Tibial nerve (tissue), 4 donors: Measurements from ENCODE around the gene TRAPPC13. TPM values are rescaled to one million over a fixed set of nuclear protein-coding genes. Genes with fewer than 3 reads are reported as not detected.
"Not testable (repeated sequence)": the region's sequence is repeated elsewhere in the genome, so short reads cannot be mapped to it uniquely, and the experiment has no call there.

Experiments used
- DNase-seq, 2 donors: peaks; one replicate each; pipeline ENCODE4 v3.0.0-alpha.2; 2019; ENCODE audit warnings: low spot score in 2 of 2
- H3K27ac ChIP-seq, 4 donors: fragments of 200-600 bp; sonication (generic) in 3 of 4; one replicate each; pipeline ENCODE4 v1.5.1; 2017 to 2019; ENCODE audit warnings: mild to moderate bottlenecking in 1 of 4
- H3K27me3 ChIP-seq, 2 donors: fragments of 200-600 bp; sonication (generic) in 1 of 2; one replicate each; pipeline versions ENCODE4 v1.5.1 to v1.6.0; 2017 to 2019
- H3K36me3 ChIP-seq, 3 donors: fragments of 200-600 bp; sonication (generic); one replicate each; pipeline ENCODE4 v1.5.1; 2018 to 2019
- H3K4me1 ChIP-seq, 4 donors: fragments of 200-600 bp; sonication (generic) in 3 of 4; one replicate each; pipeline ENCODE4 v1.5.1; 2017 to 2019
- H3K4me3 ChIP-seq, 4 donors: fragments of 200-600 bp; sonication (generic) in 3 of 4; one replicate each; pipeline ENCODE4 v1.5.1; 2017 to 2019; ENCODE audit warnings: mild to moderate bottlenecking in 1 of 4, moderate library complexity in 1 of 4
- H3K9me3 ChIP-seq, 4 donors: fragments of 200-600 bp; sonication (generic) in 3 of 4; one replicate each; pipeline ENCODE4 v1.5.1; 2017 to 2019
- CTCF ChIP-seq, 5 experiments: fragments of 200-600 bp in 3 of 5; fragments of 450-650 bp in 2 of 5; sonication (generic) in 3 of 5; IDR thresholded peaks; one replicate each; pipeline ENCODE4 v1.5.1; 2016 to 2019; ENCODE audit warnings: antibody characterized with exemption in 5 of 5, mild to moderate bottlenecking in 3 of 5, moderate library complexity in 2 of 5
- EP300 ChIP-seq, 2 donors: sonication (generic); formaldehyde crosslinking; IDR thresholded peaks; one replicate each; pipeline ENCODE4 v1.6.1; 2017; ENCODE audit warnings: antibody characterized with exemption in 2 of 2, mild to moderate bottlenecking in 1 of 2
- POLR2A ChIP-seq, 2 donors: fragments of 450-650 bp; IDR thresholded peaks; one replicate each; pipeline ENCODE4 v1.6.1; 2017; ENCODE audit warnings: antibody characterized with exemption in 2 of 2, mild to moderate bottlenecking in 2 of 2, moderate library complexity in 2 of 2
- WGBS, 2 donors: methylation state at CpG; one replicate each; pipeline ENCODE4 v1.1.5; 2018; 5-methylcytosine and 5-hydroxymethylcytosine counted together
- total RNA-seq, 4 donors: library from RNA; depleted of rRNA; stranded (reverse); fragments of >200 nt; gene quantifications; one replicate each; pipeline ENCODE4 v1.1.0, GENCODE V29; 2016

TRAPPC13 gene
- total RNA-seq: 10 to 100 TPM; 10.8 to 56.4 (median 24.4) TPM

GRCh38 chr5:65624571-65625555 lies at the start of gene TRAPPC13, which contains the start of gene SHLD3:
Gene TRAPPC13, plus strand, starts transcription at chr5:65625027. Its CDS starts 34 bp downstream, at chr5:65625061.
Gene SHLD3, plus strand, starts transcription at chr5:65625027. Its CDS starts 4,561 bp downstream, at chr5:65629588.
- Histone ChIP-seq H3K4me3 (peak within 1 kb of the TSS; percentile 72 to 96 (median 84)), H3K27ac (peak within 1 kb of the TSS; percentile 66 to 93 (median 83)), H3K9me3 (no peaks in the 10 kb centered on the region), H3K27me3 (no peaks in the 10 kb centered on the region), H3K36me3 (peaks cover 0 to 17% (median 0%) of the 10 kb centered on the region in 3 donors), H3K4me1 (peaks cover 6 to 43% (median 18%) of the 10 kb centered on the region in 4 donors)
- 0 to 1% methylated on average over 36 of the region's 36 CpGs for WGBS, 2 donors
- peak in 2 of 5 experiments; percentile 36 to 45 for TF ChIP-seq CTCF (IDR thresholded peaks at IDR 0.05)
- peak in 1 of 2 donors; percentile 80 for TF ChIP-seq EP300 (IDR thresholded peaks at IDR 0.05)
- no peak for TF ChIP-seq POLR2A (IDR thresholded peaks at IDR 0.05)
- DNase-seq: peak; percentile 46 to 84

GRCh38 chr5:65577141-65577540 lies 47.7 kb upstream of the TRAPPC13 start:
- Histone ChIP-seq H3K36me3 (peaks cover 0 to 66% (median under 1%) of the 10 kb centered on the region in 3 donors), H3K4me1 (peaks cover 0 to 5% (median 0%) of the 10 kb centered on the region in 4 donors), H3K27me3 (no peaks in the 10 kb centered on the region), H3K9me3 (no peaks in the 10 kb centered on the region), H3K4me3 (no peak overlapping the region), H3K27ac (no peak overlapping the region)
- no peak for DNase-seq
- TF ChIP-seq EP300 (IDR thresholded peaks at IDR 0.05): no peak
- TF ChIP-seq CTCF (IDR thresholded peaks at IDR 0.05): no peak
- no peak for TF ChIP-seq POLR2A (IDR thresholded peaks at IDR 0.05)

DNA sequence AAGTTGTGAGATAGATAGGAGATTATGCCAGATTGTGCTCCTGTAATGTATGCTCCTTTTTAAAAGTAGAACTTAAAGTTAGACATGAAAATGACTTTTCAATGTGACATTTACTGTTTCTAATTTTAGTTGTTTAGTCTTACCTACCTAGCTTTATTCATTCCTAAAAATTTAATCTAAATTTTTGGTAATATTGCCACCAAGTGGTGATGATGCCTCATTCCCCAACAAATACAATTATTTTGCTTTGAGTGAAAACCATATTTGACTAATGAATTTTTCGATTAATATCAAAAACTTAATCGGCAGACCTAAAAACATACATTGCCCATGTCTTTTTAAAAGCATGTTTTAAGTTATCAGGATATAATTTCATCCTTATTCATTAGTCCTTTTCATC lies 36.1 kb upstream of the TRAPPC13 start:
- 90 to 99% methylated on average over 2 of the region's 2 CpGs for WGBS, 2 donors
- DNase-seq: no peak
- Histone ChIP-seq H3K9me3 (no peaks in the 10 kb centered on the region), H3K36me3 (peaks cover 0 to 92% (median 12%) of the 10 kb centered on the region in 3 donors), H3K27me3 (no peaks in the 10 kb centered on the region), H3K4me1 (peaks cover 0 to 8% (median 0%) of the 10 kb centered on the region in 4 donors), H3K4me3 (no peak overlapping the region), H3K27ac (no peak overlapping the region)
- no peak for TF ChIP-seq EP300 (IDR thresholded peaks at IDR 0.05)
- no peak for TF ChIP-seq POLR2A (IDR thresholded peaks at IDR 0.05)
- TF ChIP-seq CTCF (IDR thresholded peaks at IDR 0.05): no peak

- H3K36me3 ChIP-seq: peaks cover 4 to 92% (median 9%) of the 10 kb centered on the region in 3 donors
Observed at GRCh38 chr5:65601761-65602160, 23.1 kb upstream of the TRAPPC13 start.

DNA sequence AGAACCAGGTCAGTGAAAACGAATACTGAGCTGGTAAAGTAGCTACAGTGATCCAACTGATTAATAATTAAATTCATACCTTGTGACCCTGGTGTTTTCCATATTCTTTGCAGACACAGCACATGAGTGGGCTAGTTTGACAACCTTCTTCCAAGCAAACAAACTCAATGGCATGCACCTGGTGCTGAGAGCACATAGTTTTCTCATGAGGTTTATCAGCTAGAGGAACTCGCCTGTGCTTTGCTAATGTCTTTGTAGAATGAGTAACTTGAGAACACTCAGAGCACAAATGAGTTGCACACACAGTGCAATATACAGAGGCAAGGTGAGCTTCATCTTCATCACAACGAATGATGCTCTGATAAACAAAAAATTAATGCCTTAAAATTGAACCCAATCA lies 13.3 kb upstream of the TRAPPC13 start:
- Histone ChIP-seq H3K4me3 (no peak overlapping the region), H3K36me3 (peaks cover 0 to 92% (median 23%) of the 10 kb centered on the region in 3 donors), H3K4me1 (no peaks in the 10 kb centered on the region), H3K27ac (no peak overlapping the region), H3K9me3 (no peaks in the 10 kb centered on the region), H3K27me3 (no peaks in the 10 kb centered on the region)
- DNase-seq: no peak
- WGBS, 2 donors: 89 to 93% methylated on average over 3 of the region's 3 CpGs
- TF ChIP-seq POLR2A (IDR thresholded peaks at IDR 0.05): no peak
- no peak for TF ChIP-seq EP300 (IDR thresholded peaks at IDR 0.05)
- no peak for TF ChIP-seq CTCF (IDR thresholded peaks at IDR 0.05)

More at GRCh38 chr5:65601761-65602160, 23.1 kb upstream of the TRAPPC13 start:
- not testable (repeated sequence) for H3K4me3 ChIP-seq, H3K27me3 ChIP-seq, H3K4me1 ChIP-seq, H3K9me3 ChIP-seq, H3K27ac ChIP-seq, DNase-seq
- 100% methylated on average over 1 of the region's 1 CpG for WGBS, 2 donors
